Ascending aorta (tissue), 2 donors: ENCODE results near the gene ANKRD13A. TPM values are rescaled to one million over a fixed set of nuclear protein-coding genes. Genes with fewer than 3 reads are reported as not detected.

Source experiments
- DNase-seq, 2 donors: peaks; one replicate each; pipeline ENCODE4 v3.0.0-alpha.2; 2019; ENCODE audit warnings: low spot score in 2 of 2
- H3K27ac ChIP-seq, 2 donors: fragments of 200-600 bp; sonication (generic); one replicate each; pipeline ENCODE4 v1.5.1; 2016 to 2017; ENCODE audit warnings: mild to moderate bottlenecking in 1 of 2
- H3K27me3 ChIP-seq: fragments of 200-600 bp; sonication (generic); one replicate; pipeline ENCODE4 v1.5.1; 2017
- H3K36me3 ChIP-seq, 2 donors: fragments of 200-600 bp; sonication (generic); one replicate each; pipeline ENCODE4 v1.5.1; 2016
- H3K4me1 ChIP-seq, 2 donors: fragments of 200-600 bp; sonication (generic); one replicate each; pipeline ENCODE4 v1.5.1; 2016 to 2017; ENCODE audit warnings: mild to moderate bottlenecking in 1 of 2
- H3K4me3 ChIP-seq, 2 donors: fragments of 200-600 bp; sonication (generic); one replicate each; pipeline ENCODE4 v1.5.1; 2016 to 2017; ENCODE audit warnings: mild to moderate bottlenecking in 1 of 2
- H3K9me3 ChIP-seq, 2 donors: fragments of 200-600 bp; sonication (generic); one replicate each; pipeline ENCODE4 v1.5.1; 2016
- CTCF ChIP-seq, 3 experiments: fragments of 200-600 bp in 2 of 3; fragments of 450-650 bp in 1 of 3; sonication (generic) in 2 of 3; IDR thresholded peaks; one replicate each; pipeline ENCODE4 v1.5.1; 2016 to 2019; ENCODE audit warnings: antibody characterized with exemption in 3 of 3, mild to moderate bottlenecking in 1 of 3, moderate library complexity in 1 of 3
- intact Hi-C: fragments of 100-400 bp; cut with DNase I; formaldehyde crosslinking; loops from one replicate; pipeline ENCODE4 v1.15.1; 2023
- total RNA-seq: library from RNA; depleted of rRNA; stranded (reverse); fragments of >200 nt; gene quantifications from one replicate; pipeline ENCODE4 v1.1.0, GENCODE V29; 2016

The ANKRD13A gene
- total RNA-seq, 1 donor from 2014 or later: 199 TPM

- no peaks in the 10 kb centered on the region for H3K27me3 ChIP-seq
- no peak overlapping the region for H3K4me3 ChIP-seq
- H3K4me1 ChIP-seq: no peaks in the 10 kb centered on the region
- DNase-seq: no peak
- H3K9me3 ChIP-seq: no peaks in the 10 kb centered on the region
- TF ChIP-seq CTCF (IDR thresholded peaks at IDR 0.05): no peak
- H3K36me3 ChIP-seq: peaks cover 31 to 65% of the 10 kb centered on the region in 2 donors
- H3K27ac ChIP-seq: no peak overlapping the region
- intact Hi-C loops: no loop called here
Observed at GRCh38 chr12:109967383-109968031, 31.7 kb upstream of the ANKRD13A start.

- Histone ChIP-seq H3K4me1 (no peaks in the 10 kb centered on the region), H3K4me3 (no peak overlapping the region), H3K9me3 (no peaks in the 10 kb centered on the region), H3K27ac (no peak overlapping the region), H3K27me3 (no peaks in the 10 kb centered on the region), H3K36me3 (peaks cover 36 to 64% of the 10 kb centered on the region in 2 donors)
- no peak for DNase-seq
- intact Hi-C loops: no loop called here
- TF ChIP-seq CTCF (IDR thresholded peaks at IDR 0.05): no peak
Observed at GRCh38 chr12:109968032-109968420, 31.2 kb upstream of the ANKRD13A start.

GRCh38 chr12:109968801-109969200 lies 30.4 kb upstream of the ANKRD13A start:
- Histone ChIP-seq H3K4me3 (no peak overlapping the region), H3K27ac (no peak overlapping the region), H3K27me3 (no peaks in the 10 kb centered on the region), H3K4me1 (no peaks in the 10 kb centered on the region), H3K36me3 (peaks cover 40 to 69% of the 10 kb centered on the region in 2 donors), H3K9me3 (no peaks in the 10 kb centered on the region)
- DNase-seq: no peak
- intact Hi-C loops: no loop called here
- TF ChIP-seq CTCF (IDR thresholded peaks at IDR 0.05): no peak

- H3K9me3 ChIP-seq: no peaks in the 10 kb centered on the region
- H3K36me3 ChIP-seq: peaks cover 40 to 75% of the 10 kb centered on the region in 2 donors
- no peak for TF ChIP-seq CTCF (IDR thresholded peaks at IDR 0.05)
- no peaks in the 10 kb centered on the region for H3K27me3 ChIP-seq
- no peak overlapping the region for H3K4me3 ChIP-seq
- no peak for DNase-seq
- H3K4me1 ChIP-seq: no peaks in the 10 kb centered on the region
- intact Hi-C loops: no loop called here
- H3K27ac ChIP-seq: no peak overlapping the region
Observed at GRCh38 chr12:109972821-109973220, 26.4 kb upstream of the ANKRD13A start.

GRCh38 chr12:109981311-109981710 lies 17.9 kb upstream of the ANKRD13A start:
- Histone ChIP-seq H3K27ac (no peak overlapping the region), H3K36me3 (peaks cover 77 to 93% of the 10 kb centered on the region in 2 donors), H3K9me3 (no peaks in the 10 kb centered on the region), H3K4me3 (no peak overlapping the region), H3K27me3 (no peaks in the 10 kb centered on the region), H3K4me1 (no peaks in the 10 kb centered on the region)
- no peak for DNase-seq
- intact Hi-C loops: no loop called here
- no peak for TF ChIP-seq CTCF (IDR thresholded peaks at IDR 0.05)

- H3K4me3 ChIP-seq: no peak overlapping the region
- no peak overlapping the region for H3K27ac ChIP-seq
- intact Hi-C loops: no loop called here
- H3K36me3 ChIP-seq: peaks cover 82 to 95% of the 10 kb centered on the region in 2 donors
- no peaks in the 10 kb centered on the region for H3K9me3 ChIP-seq
- no peaks in the 10 kb centered on the region for H3K27me3 ChIP-seq
- H3K4me1 ChIP-seq: no peaks in the 10 kb centered on the region
- no peak for DNase-seq
- TF ChIP-seq CTCF (IDR thresholded peaks at IDR 0.05): no peak
Observed at GRCh38 chr12:109982210-109982609, 17.0 kb upstream of the ANKRD13A start.
